Left lobe of liver (tissue), 2 donors: Measurements from ENCODE around the gene SBK3. TPM values are rescaled to one million over a fixed set of nuclear protein-coding genes. Genes with fewer than 3 reads are reported as not detected.
"Not testable (repeated sequence)": the region's sequence is repeated elsewhere in the genome, so short reads cannot be mapped to it uniquely, and the experiment has no call there.

ENCODE experiments used
- ATAC-seq: fragments of 200-7000 bp; cut with Tn5 transposase; one replicate; pipeline ENCODE4 v1.9.1; 2020; ENCODE audit warnings: mild to moderate bottlenecking, moderate library complexity
- DNase-seq: peaks from one replicate; pipeline ENCODE4 v3.0.0-alpha.2; 2020; ENCODE audit warnings: low spot score
- total RNA-seq: library from RNA; stranded (reverse); gene quantifications from one replicate; pipeline ENCODE4 v1.2.1, GENCODE V29; 2021
- donor health status: DM: no; HTN: no; CAD: no; lungs with moderate emphysema.
- donor health status: DM: no; HTN: yes; CAD: no.

SBK3 gene
- total RNA-seq, 1 donor from 2014 or later: not detected

DNA sequence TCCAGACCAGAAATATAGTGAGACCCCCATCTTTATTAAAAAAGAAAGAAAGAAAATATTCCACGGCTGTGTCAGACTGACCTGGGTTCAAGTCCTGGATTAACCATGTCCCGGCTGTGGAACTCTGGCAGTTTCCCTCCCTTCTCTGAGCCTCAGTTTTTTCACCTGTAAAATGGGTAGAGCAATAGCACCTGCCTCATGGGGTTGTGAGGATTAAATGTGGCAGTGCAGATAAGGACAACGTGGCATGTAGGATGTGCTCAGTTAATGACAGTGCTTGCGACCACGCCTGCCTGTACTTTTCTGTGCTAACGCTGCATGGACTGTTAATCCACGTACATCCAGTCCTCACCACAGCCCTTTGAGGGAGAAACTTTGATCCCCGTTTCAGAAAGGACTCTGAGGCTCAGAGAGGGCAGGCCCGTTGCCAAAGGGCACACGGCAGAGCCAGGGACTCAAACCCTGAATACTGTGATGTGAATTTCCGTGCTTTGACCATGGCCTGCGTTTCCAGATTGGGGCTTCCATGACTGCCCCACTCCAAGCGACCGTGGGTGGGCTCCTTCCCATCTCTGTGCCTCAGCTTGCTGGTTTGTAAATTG lies 24.6 kb downstream of the SBK3 start:
- ATAC-seq (no peak), DNase-seq (no peak)

GRCh38 chr19:55519451-55520311 lies 25.7 kb downstream of the SBK3 start:
- ATAC-seq (no peak), DNase-seq (no peak)

GRCh38 chr19:55516878-55517620 lies 28.3 kb downstream of the SBK3 start:
- ATAC-seq (peak; percentile 100), DNase-seq (peak; percentile 95)

DNA sequence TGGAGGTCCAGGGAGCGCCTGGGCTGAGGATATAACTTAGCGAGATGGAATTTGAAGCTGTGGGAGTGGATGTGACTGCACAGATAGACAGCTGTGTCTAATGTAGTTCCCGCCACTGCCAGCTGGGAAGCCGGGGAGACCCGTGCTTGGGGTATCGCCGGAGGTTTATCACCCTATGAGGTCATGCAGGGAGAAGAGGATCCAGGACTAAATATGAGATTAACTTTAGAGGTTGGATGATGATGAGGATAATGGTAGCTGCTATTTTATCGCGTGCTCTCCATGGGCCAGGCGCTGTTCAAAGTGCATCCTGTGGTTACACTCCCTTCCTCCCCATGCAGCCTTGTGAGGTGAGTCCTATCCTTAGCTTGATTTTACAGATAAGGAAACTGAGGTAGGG lies 37.2 kb downstream of the SBK3 start:
- ATAC-seq: no peak
- no peak for DNase-seq

- DNase-seq (no peak), ATAC-seq (no peak)
These were observed 40.4 kb downstream of the SBK3 start for GRCh38 chr19:55504981-55505380.

DNA sequence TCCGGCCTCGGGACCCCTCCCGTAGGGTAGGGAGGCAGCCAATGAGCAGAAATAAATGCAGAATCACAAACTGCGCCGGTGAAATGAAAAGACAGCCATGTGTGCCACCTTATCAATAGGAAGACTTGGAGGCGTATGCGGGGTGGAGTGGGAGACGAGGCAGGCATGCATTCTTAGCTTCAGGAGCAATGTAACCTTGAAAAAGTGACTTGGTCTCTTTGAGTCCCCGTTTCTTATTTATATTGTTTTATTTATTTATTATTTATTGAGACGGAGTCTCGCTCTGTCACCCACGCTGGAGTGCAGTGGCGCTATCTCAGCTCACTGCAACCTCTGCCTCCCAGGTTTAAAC lies 41.1 kb downstream of the SBK3 start:
- no peak for ATAC-seq

GRCh38 chr19:55503502-55504251 lies 41.7 kb downstream of the SBK3 start:
- DNase-seq (peak; percentile 82), ATAC-seq (peak; percentile 94)

More for the DNA sequence above, 41.1 kb downstream of the SBK3 start:
- DNase-seq: no peak

DNA sequence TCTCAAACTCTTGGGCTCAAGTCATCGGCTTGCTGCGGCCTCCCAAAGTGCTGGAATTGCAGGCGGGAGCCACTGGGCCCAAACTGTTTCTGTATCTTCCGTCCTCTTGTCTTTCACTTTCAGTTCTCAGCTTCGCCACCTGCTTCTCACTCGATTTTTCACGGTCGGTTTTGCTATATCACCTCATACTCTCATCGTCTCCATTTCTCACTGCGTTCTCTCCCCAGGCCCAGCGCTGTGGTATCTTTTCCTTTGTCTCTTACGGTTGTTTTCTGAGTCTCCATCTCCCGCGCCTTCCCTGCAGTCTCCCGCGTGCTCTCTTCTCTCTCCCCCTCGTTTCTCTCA lies 42.2 kb downstream of the SBK3 start:
- ATAC-seq (no peak), DNase-seq (no peak)

- no peak for DNase-seq
- no peak for ATAC-seq
These were observed 43.0 kb downstream of the SBK3 start for GRCh38 chr19:55502197-55502952.

GRCh38 chr19:55500368-55500952 lies 44.9 kb downstream of the SBK3 start:
- ATAC-seq (no peak), DNase-seq (no peak)

DNA sequence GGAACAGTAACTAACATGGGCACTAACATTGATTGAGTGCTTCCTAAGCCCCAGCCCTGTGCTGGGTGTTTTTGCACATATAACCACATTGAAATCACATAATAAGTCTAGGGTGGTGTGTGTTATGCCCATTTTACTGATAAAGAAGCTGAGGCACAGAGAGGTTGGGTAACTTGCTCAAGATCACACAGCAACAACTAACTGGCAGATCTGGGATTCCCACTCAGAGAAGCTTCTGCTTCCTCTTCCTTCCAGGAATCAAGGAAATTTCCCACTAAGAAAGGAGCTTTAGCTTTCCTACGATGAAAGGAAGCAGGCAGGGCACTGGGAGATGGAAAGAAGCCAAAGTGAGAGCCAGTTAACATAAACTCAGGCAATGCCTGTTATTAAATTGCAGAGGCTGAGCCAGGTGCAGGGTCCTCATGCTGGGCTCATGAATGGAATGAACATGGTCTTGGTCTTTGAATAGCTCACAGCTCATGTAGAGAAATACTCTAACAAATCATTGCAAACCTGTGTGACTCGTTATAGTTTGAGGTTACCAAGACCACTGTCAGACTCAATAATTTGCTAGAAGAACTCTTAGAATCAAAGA lies 47.0 kb downstream of the SBK3 start:
- no peak for ATAC-seq
- DNase-seq: no peak

DNA sequence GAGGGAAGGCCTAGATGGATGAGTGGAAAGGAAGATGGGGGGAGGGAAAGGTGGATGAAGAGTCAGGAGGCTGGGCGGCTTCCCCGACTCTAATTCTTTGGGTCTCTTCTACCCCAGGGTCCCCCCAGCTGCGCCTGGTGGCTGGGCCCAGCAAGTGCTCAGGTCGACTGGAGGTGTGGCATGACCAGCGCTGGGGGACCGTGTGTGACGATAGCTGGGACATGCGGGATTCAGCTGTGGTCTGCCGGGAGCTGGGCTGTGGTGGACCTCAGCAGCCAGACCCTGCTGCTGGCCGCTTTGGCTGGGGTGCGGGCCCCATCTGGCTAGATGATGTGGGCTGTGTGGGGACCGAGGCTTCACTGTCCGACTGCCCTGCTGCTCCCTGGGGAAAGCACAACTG lies 47.6 kb downstream of the SBK3 start:
- DNase-seq: no peak
- no peak for ATAC-seq

DNA sequence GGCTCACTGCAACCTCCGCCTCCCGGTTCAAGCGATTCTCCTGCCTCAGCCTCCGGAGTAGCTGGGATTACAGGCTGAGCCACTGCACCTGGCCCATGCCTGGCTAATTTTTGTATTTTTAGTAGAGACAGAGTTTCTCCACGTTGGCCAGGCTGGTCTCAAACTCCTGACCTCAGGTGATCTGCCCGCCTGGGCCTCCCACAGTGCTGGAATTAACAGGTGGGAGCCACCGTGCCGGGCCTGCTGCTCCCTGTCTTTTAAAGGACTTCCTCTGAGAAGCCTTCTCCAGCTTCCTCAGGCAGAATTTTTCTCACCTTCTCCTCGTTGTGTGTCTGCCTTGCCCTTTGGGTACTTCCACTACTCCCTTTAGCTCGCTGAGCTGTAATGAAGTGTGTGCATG lies 48.5 kb downstream of the SBK3 start:
- not testable (repeated sequence) for DNase-seq, ATAC-seq

DNA sequence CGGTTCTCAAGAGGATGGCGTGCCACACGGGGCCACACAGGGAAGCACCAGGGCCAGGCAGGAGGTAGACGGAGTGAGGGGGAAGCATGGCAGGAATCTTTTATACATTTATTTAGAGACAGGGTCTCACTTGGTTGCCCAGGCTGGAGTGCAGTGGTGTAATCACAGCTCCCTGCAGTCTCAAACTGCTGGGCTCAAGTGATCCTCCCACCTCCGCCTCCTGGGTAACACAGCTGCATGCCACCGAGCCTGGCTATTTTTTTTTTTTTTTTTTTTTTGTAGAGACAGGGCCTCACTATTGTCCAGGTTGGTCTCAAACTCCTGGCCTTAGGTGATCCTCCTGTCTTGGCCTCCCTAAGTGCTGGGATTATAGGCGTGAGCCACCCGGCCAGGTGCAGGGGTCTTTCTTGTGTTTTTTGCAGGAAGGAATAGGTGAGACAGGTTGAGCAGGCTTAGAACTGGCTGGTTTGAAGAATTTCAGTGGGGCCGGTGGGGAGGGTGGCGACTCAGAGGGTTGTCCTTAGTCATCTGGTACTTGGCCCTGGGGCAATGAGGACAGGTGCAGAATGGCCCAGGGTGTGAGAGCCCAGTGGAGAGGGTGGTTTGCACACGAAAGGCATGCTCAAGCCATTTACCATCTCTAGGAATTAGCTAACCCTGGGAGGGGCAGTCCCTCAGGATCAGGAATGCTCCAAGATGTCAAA lies 49.5 kb downstream of the SBK3 start:
- ATAC-seq: no peak
- DNase-seq: no peak

DNA sequence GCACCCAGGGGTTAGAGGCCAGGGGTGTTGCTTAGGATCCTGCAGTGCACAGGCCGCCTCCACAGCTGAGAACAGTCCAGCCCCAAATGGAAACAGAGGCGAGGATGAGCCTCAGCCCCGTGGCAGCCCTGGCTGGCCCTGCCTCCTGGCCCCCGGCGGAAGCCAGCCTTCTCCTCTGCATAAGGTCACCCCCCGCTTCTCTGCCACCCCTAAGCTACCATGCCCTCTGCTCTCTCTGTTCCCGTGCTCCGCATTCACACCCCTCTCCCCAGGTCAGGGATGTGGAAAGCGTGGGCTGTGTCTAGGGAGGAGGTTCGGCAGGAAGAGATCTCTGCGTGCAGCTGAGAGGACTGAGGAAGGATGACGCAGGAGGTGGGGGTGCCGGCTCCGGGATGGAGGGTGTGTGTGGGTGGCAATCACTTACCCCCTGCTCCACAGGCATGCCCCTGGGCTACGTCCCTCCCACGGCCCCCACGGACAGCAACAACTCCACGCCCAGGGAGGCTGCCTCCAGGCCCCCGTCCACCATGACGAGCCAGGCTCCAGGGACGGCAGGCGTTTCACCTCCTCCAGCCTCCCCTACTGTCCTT lies 51.1 kb downstream of the SBK3 start:
- ATAC-seq: peak; percentile 35
- no peak for DNase-seq

- no peak for DNase-seq
- ATAC-seq: no peak
These were observed 51.6 kb downstream of the SBK3 start for GRCh38 chr19:55493645-55494171.

DNA sequence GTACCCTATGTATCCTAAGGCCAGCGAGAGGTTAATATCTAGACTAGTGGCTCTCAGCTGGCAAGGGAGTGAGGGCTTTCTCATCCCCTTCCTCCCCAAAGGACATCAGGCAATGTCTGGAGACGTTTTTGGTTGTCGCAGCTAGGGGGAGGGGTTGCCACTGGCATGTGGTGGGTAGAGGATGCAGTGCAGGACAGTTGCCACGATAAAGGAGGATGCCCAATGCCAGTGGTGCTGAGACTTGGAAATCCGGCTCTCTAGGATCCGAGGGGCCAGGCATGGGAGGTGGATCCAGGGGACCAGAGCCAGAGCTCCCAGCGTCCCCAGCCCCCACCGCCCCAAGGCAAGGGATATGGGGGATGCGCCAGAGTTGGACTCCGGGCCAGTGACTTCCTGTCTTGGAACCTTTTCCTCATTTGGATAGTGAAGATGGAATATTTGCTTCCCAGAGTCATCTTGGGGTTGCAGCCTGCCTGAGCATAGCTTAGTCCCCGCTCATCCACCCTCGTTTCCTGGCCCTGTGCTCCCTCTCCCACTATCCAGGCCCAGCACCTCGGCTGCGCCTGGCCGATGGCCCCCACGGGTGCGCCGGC lies 52.2 kb downstream of the SBK3 start:
- DNase-seq: no peak
- ATAC-seq: no peak

GRCh38 chr19:55492362-55492944 lies 52.9 kb downstream of the SBK3 start:
- DNase-seq: no peak
- no peak for ATAC-seq
